IgD-negative memory B cell (primary cell): ENCODE results near the gene PGD. TPM values are rescaled to one million over a fixed set of nuclear protein-coding genes. Genes with fewer than 3 reads are reported as not detected.
"Not testable (repeated sequence)": the region's sequence is repeated elsewhere in the genome, so short reads cannot be mapped to it uniquely, and the experiment has no call there.

Experiments used
- H3K27ac Mint-ChIP-seq, 3 donors: one replicate each; pipeline ENCODE4 v1.8.0; 2020 to 2022; ENCODE audit warnings: mild to moderate bottlenecking in 3 of 3, mixed read lengths in 3 of 3, moderate library complexity in 1 of 3
- H3K27me3 Mint-ChIP-seq: one replicate; pipeline ENCODE4 v1.8.0; 2021; ENCODE audit warnings: mixed read lengths
- H3K36me3 Mint-ChIP-seq: one replicate; pipeline ENCODE4 v1.8.0; 2020; ENCODE audit warnings: mild to moderate bottlenecking, mixed read lengths
- H3K4me1 Mint-ChIP-seq, 3 donors: one replicate each; pipeline ENCODE4 v1.8.0; 2020 to 2022; ENCODE audit warnings: mixed read lengths in 3 of 3, mild to moderate bottlenecking in 1 of 3
- H3K4me3 Mint-ChIP-seq, 4 donors: one replicate each; pipeline ENCODE4 v1.8.0; 2020 to 2022; ENCODE audit warnings: mild to moderate bottlenecking in 4 of 4, mixed read lengths in 4 of 4, moderate library complexity in 3 of 4
- H3K9me3 Mint-ChIP-seq, 3 donors: one replicate each; pipeline ENCODE4 v1.8.0; 2020 to 2021; ENCODE audit warnings: mixed read lengths in 3 of 3, mild to moderate bottlenecking in 1 of 3
- polyA plus RNA-seq: library from polyadenylated mRNA; unstranded; fragments of 300-500 nt; fragmentation: Illumina TruSeq; gene quantifications from one replicate; pipeline ENCODE4 v1.2.3, GENCODE V29; 2021

Gene PGD
- 44.8 TPM for polyA plus RNA-seq

DNA sequence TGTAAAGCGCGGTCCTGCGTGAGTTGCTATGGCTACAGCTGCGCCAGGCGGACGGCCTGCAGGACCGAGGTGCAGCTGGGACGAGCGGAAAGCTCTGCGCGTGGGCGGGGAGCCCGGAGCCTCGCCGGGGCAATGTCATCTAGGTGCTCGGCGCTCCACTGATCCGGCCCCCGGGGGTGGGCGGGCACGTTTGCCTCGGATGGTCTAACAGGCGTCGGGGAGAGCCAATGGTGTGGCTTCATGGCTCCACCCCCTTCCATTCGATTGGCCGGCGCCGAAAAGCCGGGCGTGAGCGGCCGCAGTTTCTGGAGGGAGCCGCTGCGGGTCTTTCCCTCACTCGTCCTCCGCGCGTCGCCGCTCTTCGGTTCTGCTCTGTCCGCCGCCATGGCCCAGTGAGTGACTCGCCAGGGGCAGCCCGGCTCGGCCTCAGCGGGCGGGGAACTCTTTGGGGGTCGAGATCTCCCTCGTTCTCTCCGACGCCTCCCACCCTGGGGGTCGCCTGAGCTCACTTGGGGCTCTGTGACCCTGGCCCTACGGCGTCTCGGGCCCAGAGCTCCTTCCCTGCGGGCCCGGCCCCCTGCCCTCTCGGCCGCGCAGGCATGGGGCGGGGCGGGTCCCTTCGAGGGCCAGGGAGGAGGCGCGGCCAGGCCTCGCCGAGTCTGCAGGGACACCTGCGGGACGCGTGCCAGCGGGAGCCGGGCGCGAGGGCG lies at the start of gene PGD:
Gene PGD, plus strand, starts transcription at position 331 of the 710 bp plus-strand sequence. Its CDS starts 54 bp downstream, at position 385.
- H3K4me3 Mint-ChIP-seq = peak within 1 kb of the TSS; percentile 93 to 97 (median 96)
- H3K4me1 Mint-ChIP-seq = peaks cover 12 to 18% (median 13%) of the 10 kb centered on the region in 3 donors
- H3K9me3 Mint-ChIP-seq = peaks cover 0 to 5% (median 0%) of the 10 kb centered on the region in 3 donors
- H3K36me3 Mint-ChIP-seq = peaks cover 3% of the 10 kb centered on the region
- peak within 1 kb of the TSS; percentile 76 to 95 (median 79) for H3K27ac Mint-ChIP-seq
- H3K27me3 Mint-ChIP-seq = no peaks in the 10 kb centered on the region

DNA sequence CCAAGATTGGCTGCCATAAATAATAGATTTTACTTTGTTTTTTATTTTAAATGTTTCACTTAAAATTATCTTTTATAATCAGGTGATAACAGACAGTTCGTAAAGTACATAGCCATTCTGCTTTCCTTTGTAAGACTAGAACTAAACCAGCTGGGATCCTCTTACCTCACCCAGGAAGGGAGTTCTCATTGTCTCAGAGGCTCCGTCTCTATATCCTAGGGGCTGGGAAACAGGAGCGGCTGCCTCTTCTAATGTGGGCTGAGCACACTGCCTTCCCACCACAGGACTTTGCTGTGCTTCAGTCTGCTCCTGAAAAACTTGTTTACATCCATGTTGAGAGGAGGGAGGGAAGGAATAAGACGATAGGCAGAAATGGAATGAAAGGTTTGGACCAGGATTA lies 45.6 kb upstream of the PGD start:
- no peaks in the 10 kb centered on the region for H3K9me3 Mint-ChIP-seq
- H3K36me3 Mint-ChIP-seq = no peaks in the 10 kb centered on the region
- H3K27ac Mint-ChIP-seq = no peak overlapping the region
- H3K27me3 Mint-ChIP-seq = no peaks in the 10 kb centered on the region
- no peak overlapping the region for H3K4me3 Mint-ChIP-seq
- H3K4me1 Mint-ChIP-seq = no peaks in the 10 kb centered on the region

DNA sequence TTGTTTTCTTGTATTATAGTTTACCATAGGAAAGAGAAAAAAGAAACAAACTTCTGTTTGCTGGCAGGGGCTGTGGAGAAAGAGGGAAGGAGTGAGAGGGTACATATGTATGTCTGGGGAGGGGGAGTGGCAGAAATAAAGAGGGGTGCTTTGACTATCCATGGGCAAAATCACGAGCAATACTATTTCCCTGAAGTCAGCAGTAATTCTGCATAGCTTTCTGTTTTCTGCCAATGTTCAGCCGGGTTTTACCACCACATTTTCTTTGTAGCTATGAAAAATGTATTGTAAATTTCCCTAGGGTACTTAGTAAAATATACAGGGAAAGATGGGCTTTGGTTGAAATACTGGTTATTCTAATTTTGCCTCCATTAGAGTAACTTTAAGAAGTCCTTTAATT lies 45.2 kb upstream of the PGD start:
- no peaks in the 10 kb centered on the region for H3K27me3 Mint-ChIP-seq
- no peaks in the 10 kb centered on the region for H3K36me3 Mint-ChIP-seq
- H3K4me3 Mint-ChIP-seq = no peak overlapping the region
- H3K9me3 Mint-ChIP-seq = no peaks in the 10 kb centered on the region
- no peaks in the 10 kb centered on the region for H3K4me1 Mint-ChIP-seq
- H3K27ac Mint-ChIP-seq = no peak overlapping the region

DNA sequence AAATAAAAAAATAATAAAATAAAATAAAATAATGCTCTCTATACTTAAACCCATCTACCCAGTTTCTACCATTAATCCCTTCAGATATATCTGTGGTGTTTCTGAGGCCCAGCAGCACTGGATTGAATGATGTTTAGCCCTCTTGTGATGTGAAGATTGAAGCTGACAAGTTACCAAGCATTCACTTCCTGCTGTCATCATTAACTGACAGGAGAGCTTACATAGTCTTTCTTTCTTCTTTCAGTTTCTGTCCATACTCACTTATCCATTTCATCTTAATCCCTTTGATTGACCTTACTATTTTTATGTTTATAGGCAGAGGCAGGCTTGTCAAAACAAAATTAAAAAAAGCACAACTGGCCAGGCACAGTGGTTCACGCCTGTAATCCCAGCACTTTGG lies 38.8 kb upstream of the PGD start:
- Mint-ChIP-seq H3K4me1 (no peaks in the 10 kb centered on the region), H3K27me3 (no peaks in the 10 kb centered on the region), H3K27ac (no peak overlapping the region), H3K9me3 (no peaks in the 10 kb centered on the region), H3K36me3 (peaks cover 12% of the 10 kb centered on the region), H3K4me3 (no peak overlapping the region)

DNA sequence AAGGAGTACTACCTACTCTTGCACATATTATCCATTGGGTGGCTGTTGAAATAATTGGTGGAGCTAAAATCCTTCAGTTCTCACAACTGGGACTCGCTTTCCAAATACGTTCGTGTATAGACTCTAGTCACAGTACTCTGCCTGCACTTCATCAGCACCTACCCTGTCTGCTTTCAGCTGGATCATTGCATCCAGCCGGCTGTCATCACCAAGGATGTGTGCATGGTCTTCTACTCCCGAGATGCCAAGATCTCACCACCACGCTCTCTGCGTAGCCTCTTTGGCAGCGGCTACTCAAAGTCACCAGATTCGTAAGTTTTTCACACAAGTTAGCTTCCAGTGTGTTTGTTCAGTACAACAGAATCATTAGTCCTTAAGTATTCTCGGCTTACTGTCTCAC lies 37.3 kb upstream of the PGD start:
- no peaks in the 10 kb centered on the region for H3K4me1 Mint-ChIP-seq
- H3K27ac Mint-ChIP-seq = no peak overlapping the region
- H3K9me3 Mint-ChIP-seq = no peaks in the 10 kb centered on the region
- no peak overlapping the region for H3K4me3 Mint-ChIP-seq
- peaks cover 16% of the 10 kb centered on the region for H3K36me3 Mint-ChIP-seq
- H3K27me3 Mint-ChIP-seq = no peaks in the 10 kb centered on the region

DNA sequence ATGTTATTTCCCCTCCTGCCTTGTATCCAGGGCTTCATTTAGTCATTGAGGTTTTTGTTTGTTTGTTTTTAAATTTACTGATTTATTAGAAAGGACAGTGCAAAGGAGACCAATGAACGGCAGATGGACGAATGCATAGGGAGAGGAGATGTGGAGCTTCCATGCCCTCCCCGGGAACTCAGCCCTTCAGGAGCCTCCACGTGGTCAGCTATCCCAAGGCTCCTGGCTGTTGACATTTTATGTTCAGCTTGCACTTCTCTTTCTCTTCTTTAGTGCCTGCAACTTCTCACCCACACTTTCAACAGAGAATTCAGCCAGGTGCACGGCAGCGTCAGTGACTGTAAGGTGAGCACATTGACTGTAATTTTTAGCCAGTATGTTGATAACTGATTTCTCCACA lies 30.7 kb upstream of the PGD start:
- H3K27me3 Mint-ChIP-seq = no peaks in the 10 kb centered on the region
- H3K36me3 Mint-ChIP-seq = peaks cover 12% of the 10 kb centered on the region
- peaks cover 0 to 2% (median 0%) of the 10 kb centered on the region in 3 donors for H3K4me1 Mint-ChIP-seq
- no peaks in the 10 kb centered on the region for H3K9me3 Mint-ChIP-seq
- H3K27ac Mint-ChIP-seq = no peak overlapping the region
- H3K4me3 Mint-ChIP-seq = no peak overlapping the region

DNA sequence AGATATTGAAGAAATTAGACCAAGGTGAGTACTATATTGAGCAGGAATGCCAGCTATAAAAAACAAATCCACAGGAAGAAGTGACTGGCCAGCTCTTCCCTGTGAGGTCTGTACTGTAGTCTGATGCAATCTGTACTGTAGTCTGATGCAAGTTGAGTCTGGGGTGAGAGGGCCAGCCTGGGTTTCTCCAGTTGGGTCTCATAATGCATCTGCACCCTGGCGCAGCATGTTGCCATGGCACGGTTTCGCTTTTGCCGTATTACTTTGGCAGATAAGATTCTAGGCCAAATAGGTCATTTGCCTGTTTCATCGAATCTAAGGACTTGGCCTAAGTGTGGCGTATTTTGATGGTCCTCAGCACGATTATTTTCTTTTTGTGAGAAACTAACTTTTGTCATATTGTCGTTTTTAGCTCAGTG lies 24.4 kb upstream of the PGD start:
- H3K4me3 Mint-ChIP-seq = no peak overlapping the region
- H3K27ac Mint-ChIP-seq = no peak overlapping the region
- H3K4me1 Mint-ChIP-seq = peaks cover 0 to 4% (median 1%) of the 10 kb centered on the region in 3 donors
- no peaks in the 10 kb centered on the region for H3K9me3 Mint-ChIP-seq
- H3K27me3 Mint-ChIP-seq = no peaks in the 10 kb centered on the region
- H3K36me3 Mint-ChIP-seq = peaks cover 9% of the 10 kb centered on the region

DNA sequence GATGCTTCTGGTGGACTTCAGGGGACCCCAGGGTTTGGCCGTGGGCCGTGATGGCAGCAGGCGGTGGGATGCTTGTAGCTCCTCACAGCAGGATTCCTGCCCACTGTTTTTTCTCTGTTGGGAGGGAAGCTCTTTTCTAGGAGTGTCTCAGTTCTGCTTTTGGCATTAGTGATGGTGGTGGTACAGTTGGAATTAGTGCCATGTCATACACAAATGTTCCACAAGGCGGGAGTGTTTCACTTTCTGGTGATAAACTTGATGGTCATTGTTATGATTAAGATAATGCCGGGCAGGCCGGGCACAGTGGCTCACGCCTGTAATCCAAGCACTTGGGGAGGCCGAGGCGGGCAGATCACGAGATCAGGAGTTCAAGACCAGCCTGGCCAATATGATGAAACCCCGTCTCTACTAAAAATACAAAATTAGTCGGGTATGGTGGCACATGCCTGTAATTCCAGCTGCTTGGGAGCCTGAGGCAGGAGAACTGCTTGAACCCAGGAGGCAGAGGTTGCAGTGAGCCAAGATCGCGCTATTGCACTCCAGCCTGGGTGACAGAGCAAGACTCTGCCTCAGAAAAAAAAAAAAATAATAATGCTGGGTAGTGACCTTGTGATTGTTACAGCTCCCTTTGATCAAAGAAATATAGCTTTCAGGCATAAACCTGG lies 21.4 kb upstream of the PGD start:
- not testable (repeated sequence) for H3K27ac Mint-ChIP-seq, H3K9me3 Mint-ChIP-seq

DNA sequence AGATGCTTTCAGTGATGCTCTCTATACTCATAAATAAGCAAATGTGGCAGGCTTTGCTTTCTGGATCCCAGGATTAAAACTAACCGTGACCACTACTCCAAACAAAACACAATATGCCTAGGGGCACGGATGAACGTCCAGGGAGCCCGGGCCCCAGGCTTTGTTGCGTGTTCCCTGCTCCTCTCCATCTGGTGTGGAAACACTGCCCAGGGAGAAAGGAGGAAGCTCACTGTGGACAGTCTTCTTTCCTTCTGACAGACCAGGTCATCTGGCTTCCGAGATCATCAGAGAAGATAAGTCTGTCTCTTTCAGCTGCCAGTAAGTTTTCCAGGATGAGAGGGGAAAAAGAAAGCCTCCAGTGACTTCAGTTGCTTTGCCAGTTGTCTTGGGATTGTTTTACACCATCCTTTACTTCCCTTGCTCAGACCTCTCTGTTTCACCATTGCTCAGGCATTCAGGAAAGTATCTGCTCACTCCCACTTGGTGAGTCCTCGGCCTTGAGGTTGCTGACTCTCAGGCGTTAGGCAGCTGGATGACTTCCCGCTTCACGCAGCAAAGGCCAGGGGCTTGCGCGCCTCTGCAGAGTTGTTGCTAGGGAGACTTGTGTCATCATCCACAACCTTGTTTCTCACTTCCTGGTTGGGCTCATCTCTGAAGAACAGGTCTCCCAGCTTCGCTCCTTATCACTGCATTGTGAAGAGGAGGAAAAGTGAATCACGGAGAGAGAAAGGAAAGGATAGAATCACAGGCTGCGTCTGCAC lies 20.6 kb upstream of the PGD start:
- H3K27ac Mint-ChIP-seq = peak overlapping the region in 2 of 3 donors; percentile 16 to 47
- no peaks in the 10 kb centered on the region for H3K9me3 Mint-ChIP-seq
- H3K4me3 Mint-ChIP-seq = peak overlapping the region in 1 of 4 donors; percentile 28
- peaks cover 0 to 5% (median 1%) of the 10 kb centered on the region in 3 donors for H3K4me1 Mint-ChIP-seq
- H3K27me3 Mint-ChIP-seq = no peaks in the 10 kb centered on the region
- H3K36me3 Mint-ChIP-seq = peaks cover 8% of the 10 kb centered on the region

More for the DNA sequence above, 21.4 kb upstream of the PGD start:
- not testable (repeated sequence) for H3K36me3 Mint-ChIP-seq, H3K4me3 Mint-ChIP-seq, H3K27me3 Mint-ChIP-seq, H3K4me1 Mint-ChIP-seq

DNA sequence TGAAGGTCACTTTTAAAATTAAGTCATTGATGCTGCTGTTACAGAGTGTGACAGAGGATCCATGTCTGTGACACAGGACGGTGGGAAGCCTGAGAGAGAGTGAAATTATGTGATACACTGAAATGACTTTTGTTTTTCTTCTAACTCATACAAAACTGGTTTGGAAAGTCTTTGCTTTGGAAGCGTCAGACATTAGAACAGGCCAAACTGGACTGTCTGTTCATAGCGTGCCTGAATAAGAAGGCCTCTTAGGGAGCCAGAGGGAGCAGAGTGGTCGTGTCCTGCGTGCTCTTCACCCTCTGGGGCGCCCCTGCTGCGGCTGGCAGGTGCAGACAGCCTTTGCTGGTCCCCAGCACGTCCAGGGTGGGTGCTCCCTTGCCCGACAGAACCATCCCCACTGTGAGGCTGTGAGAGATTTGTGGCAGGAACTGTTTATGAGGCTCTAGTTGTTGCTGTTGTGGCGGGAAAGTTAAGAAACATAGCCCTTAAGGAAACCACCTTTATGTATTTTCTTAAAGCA lies 19.7 kb upstream of the PGD start:
- Mint-ChIP-seq H3K27me3 (no peaks in the 10 kb centered on the region), H3K9me3 (no peaks in the 10 kb centered on the region), H3K4me3 (no peak overlapping the region), H3K36me3 (peaks cover 9% of the 10 kb centered on the region), H3K4me1 (peaks cover 0 to 5% (median 1%) of the 10 kb centered on the region in 3 donors), H3K27ac (peak overlapping the region in 1 of 3 donors; percentile 47)

DNA sequence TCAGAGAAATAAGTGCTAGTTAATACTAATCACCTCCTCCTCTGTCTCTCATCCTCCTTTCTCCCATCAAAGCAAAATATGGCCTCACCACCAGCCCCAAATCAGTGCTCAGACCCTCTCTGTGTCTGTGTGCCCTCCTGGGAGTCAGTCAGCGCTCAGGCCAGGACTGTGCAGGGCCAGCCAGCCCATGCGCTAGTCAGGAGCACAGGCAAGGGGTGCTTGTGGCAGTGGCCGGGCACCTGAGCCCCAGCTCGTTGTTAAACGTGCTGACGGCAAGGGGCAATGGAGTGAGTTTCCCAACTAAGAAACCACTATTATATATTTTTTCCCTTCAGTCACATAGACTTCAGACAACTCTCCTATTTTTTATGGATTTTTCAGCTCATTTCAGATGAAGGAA lies 19.2 kb upstream of the PGD start:
- no peak overlapping the region for H3K27ac Mint-ChIP-seq
- H3K9me3 Mint-ChIP-seq = no peaks in the 10 kb centered on the region
- H3K4me3 Mint-ChIP-seq = no peak overlapping the region
- H3K36me3 Mint-ChIP-seq = peaks cover 9% of the 10 kb centered on the region
- peaks cover 0 to 5% (median 1%) of the 10 kb centered on the region in 3 donors for H3K4me1 Mint-ChIP-seq
- no peaks in the 10 kb centered on the region for H3K27me3 Mint-ChIP-seq

DNA sequence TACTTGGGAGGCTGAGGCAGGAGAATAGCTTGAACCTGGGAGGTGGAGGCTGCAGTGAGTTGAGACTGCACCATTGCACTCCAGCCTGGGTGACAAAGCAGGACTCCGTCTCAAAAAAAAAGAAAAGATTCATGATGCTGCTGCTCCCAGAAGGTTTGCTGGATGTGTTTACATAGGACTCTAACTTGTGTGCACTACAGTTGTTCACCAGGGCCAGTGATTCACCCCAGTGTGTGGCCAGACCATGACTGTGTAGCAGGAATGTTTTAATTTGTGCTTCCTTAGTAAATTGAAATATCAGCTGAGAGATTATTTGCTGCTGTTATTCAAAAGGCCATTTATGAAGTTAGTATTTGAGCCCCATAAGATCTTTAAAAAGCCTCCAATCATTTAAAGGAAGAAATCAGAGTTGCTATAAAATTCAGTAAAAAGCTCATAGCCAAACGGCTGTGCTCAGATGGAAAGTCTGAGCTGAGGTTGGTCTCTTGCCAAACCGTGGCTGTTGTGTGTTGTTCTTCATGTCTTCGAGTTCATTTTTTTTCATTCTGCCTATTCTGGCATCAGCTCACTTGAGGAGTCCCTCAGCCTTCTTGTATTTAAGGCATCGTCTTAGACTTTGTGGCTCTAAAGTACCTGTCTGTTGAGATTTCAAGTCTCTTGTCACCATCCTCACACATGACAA lies 18.1 kb upstream of the PGD start:
- H3K4me1 Mint-ChIP-seq = peaks cover 0 to 5% (median 1%) of the 10 kb centered on the region in 3 donors
- H3K4me3 Mint-ChIP-seq = no peak overlapping the region
- H3K9me3 Mint-ChIP-seq = no peaks in the 10 kb centered on the region
- no peaks in the 10 kb centered on the region for H3K27me3 Mint-ChIP-seq
- H3K36me3 Mint-ChIP-seq = peaks cover 7% of the 10 kb centered on the region
- H3K27ac Mint-ChIP-seq = no peak overlapping the region

DNA sequence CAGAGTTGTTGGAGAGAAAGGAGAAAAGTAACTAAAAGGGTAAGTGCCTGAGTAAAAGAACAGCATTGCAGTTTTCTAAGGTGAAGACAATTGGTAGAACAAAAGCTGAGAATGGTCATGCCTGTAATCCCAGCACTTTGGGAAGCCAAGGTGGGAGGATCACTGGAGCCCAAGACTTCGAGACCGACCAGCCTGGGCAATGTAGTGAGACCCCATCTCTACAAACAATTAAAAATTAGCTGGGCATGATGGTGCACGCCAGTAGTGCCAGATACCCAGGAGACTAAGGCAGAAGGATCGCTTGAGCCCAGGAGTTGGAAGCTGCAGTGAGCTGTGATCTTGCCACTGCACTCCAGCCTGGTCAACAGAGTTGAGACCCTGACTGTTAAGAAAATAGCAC lies 15.2 kb upstream of the PGD start:
- no peak overlapping the region for H3K4me3 Mint-ChIP-seq
- H3K36me3 Mint-ChIP-seq = peaks cover 7% of the 10 kb centered on the region
- peak overlapping the region in 1 of 3 donors; percentile 52 for H3K27ac Mint-ChIP-seq
- no peaks in the 10 kb centered on the region for H3K27me3 Mint-ChIP-seq
- H3K4me1 Mint-ChIP-seq = peaks cover 8 to 10% (median 9%) of the 10 kb centered on the region in 3 donors
- no peaks in the 10 kb centered on the region for H3K9me3 Mint-ChIP-seq

DNA sequence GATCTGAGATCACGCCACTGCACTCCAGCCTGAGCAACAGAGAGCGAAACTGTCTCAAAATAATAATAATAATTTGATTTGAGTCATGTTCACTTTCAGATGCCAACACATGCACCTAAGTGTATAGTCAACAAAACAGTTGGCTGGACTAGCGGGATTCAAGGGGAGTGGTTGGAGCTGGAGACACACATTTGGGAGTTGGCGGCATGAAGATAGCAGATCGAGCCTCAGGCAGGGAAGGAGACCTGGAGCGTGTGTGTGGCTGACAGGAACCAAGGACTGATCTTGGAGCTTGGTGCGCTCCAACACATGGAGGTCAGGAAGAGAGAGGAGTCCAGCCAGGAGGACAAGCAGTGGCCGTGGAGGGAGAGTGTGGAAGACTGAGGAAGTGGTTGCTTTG lies 14.6 kb upstream of the PGD start:
- Mint-ChIP-seq H3K9me3 (no peaks in the 10 kb centered on the region), H3K4me3 (no peak overlapping the region), H3K27me3 (no peaks in the 10 kb centered on the region), H3K27ac (no peak overlapping the region), H3K36me3 (peaks cover 4% of the 10 kb centered on the region), H3K4me1 (peaks cover 8 to 10% (median 9%) of the 10 kb centered on the region in 3 donors)
